Glomerular endothelial cell (primary cell): ENCODE data around the gene RBPMS2. TPM values are rescaled to one million over a fixed set of nuclear protein-coding genes. Genes with fewer than 3 reads are reported as not detected.
"Not testable (repeated sequence)": the region's sequence is repeated elsewhere in the genome, so short reads cannot be mapped to it uniquely, and the experiment has no call there.

ENCODE experiments used
- DNase-seq: peaks from one replicate; pipeline ENCODE4 v3.0.0-alpha.2; 2011; ENCODE audit warnings: low read depth, low spot score; ENCODE audit errors: extremely low read depth
- total RNA-seq: library from RNA; depleted of rRNA; stranded (reverse); fragments of >200 nt; gene quantifications from 2 replicates; pipeline ENCODE4 v1.2.3, GENCODE V29; 2015

Gene RBPMS2
- total RNA-seq, 1 donor from 2014 or later: 2.5 TPM

GRCh38 chr15:64755427-64755940 lies 19.9 kb downstream of the RBPMS2 start:
- DNase-seq: no peak

DNA sequence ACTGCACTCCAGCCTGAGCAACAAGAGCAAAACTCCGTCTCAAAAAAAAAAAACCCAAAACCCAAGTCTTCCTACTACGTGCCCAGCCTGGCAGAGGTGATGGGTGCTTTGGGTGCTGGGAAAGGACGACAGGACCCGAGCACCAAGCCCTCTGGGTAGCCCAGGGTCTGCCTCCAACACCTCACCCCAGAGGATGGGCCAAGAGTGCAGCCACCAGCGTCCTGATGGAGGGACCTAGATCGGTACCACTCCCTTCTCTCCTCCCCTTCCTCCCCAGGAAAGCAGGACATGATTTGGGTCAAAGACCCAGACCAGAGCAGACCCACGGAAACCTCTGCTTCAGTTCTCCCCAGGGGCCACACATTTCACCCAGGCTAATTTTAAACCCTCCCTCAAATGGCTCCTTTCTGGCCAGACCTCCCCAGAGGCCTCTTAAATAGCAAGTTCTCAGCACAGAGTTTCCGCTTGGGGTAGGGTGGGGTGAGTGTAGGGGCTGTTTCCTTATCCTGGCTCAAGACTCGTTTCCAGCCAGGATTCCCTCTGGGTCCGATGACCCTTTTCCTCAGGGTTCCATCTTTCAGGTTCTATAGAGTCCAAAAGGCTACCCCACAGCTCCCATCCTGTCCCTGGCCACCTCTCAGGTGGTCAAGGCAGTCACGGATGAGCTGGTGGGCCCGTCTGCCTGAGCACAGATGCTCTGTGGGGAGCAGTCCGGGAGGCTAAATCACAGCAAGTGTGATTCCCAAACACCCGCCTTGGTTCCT lies 20.5 kb downstream of the RBPMS2 start:
- DNase-seq: no peak

- DNase-seq: no peak
Observed at GRCh38 chr15:64753480-64754185, 21.8 kb downstream of the RBPMS2 start.

- no peak for DNase-seq
Observed at GRCh38 chr15:64751464-64751863, 23.9 kb downstream of the RBPMS2 start.

GRCh38 chr15:64749999-64750657 lies 25.3 kb downstream of the RBPMS2 start:
- DNase-seq: no peak

DNA sequence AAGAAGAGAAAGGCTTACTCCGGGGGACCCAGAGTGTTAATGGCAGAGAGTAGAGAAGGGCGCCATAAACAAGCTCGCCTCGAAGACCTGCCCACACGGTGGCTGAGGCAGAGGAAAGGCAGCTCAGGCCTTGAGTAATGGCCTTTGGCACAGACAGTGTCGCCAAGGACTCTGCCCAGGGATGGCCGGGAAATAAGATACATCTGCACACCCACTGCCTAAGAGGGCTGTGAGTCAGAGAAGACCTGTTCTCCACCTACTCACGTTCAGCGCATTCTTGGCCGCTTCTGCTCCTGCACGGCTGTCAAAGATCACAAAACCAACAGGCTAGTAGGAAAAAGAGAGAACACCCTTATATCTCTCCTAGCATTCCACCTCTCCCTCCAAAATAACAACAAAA lies 26.2 kb downstream of the RBPMS2 start:
- no peak for DNase-seq

GRCh38 chr15:64748251-64748650 lies 27.1 kb downstream of the RBPMS2 start:
- no peak for DNase-seq

DNA sequence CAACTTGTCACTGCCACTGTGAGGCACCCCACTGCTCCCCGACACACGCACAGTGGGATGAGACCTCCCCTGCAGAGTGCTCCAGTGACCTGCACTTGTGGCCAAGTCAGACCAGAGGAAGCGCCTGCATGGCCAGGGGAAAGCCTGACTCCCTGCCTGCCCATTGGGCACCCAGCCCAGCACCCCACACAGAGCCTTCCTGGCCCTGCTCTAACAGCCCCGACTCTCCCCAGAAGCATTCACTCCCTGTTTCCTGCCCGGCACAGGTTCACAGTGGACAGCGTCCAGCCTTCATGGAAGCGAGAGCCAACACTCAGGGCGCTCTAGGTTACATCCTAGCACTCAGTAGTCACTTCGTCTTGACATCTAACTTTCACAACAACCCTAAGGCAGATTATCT lies 27.8 kb downstream of the RBPMS2 start:
- DNase-seq: no peak

DNA sequence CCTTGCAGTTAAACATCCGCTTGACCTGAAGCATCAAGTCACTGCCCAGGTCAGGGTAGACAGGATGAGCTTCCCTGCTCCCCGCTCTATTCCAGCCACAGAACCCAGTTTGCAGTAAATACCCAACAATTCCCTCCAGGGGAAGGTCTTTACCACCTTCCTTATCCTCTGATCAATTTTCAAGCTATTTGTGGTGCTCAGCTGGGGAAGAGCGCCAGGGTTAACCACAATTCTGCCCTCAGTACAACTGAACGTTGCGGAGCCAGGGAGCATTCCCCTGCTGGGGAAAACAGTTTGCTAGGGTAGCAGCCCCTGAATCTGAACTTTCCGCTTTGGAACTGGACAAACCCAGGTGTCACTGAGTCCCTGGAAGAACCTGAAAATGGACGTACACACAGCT lies 28.5 kb downstream of the RBPMS2 start:
- no peak for DNase-seq

DNA sequence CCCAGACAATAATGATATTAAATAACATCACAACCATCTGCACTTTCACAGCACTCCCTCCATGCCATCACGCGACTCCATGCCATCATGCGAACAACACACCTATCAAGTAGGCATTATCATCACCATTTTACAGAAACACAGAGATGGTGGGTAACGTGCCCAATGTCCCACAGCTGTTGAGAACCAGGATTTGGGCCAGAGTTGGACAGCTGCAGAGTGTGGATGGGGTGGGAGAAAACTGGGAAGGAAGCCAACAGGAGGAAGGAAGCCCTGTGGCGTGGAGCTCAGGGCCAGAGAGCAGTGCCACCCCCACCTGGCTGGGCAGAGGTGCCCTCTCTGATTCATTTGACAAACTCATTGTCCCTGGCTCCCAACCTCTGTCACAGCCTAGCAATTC lies 29.0 kb downstream of the RBPMS2 start:
- DNase-seq: no peak

- DNase-seq: no peak
Observed at GRCh38 chr15:64743691-64744090, 31.7 kb downstream of the RBPMS2 start.

- no peak for DNase-seq
Observed at GRCh38 chr15:64742921-64743320, 32.5 kb downstream of the RBPMS2 start.

DNA sequence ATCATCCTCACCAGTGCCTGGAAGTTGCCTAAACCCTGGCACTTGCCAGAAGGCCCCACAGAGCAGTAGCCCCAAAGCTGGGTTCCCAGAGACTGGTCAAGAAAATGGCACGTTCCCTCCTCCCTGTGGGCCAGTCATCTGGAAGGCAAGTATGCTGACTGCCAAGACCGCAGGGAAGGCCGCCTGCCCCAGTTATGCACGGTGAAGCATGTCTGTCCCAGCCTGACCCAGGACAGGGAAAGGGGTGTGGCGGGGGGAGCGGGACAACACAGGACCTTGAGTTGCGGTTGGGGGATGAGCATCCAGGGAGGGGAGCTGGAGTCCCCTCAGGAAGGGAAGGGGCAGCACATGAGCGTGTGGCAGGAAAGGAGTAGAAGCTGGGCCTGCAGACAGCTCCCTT lies 33.0 kb downstream of the RBPMS2 start:
- no peak for DNase-seq

GRCh38 chr15:64741708-64742107 lies 33.7 kb downstream of the RBPMS2 start:
- not testable (repeated sequence) for DNase-seq

DNA sequence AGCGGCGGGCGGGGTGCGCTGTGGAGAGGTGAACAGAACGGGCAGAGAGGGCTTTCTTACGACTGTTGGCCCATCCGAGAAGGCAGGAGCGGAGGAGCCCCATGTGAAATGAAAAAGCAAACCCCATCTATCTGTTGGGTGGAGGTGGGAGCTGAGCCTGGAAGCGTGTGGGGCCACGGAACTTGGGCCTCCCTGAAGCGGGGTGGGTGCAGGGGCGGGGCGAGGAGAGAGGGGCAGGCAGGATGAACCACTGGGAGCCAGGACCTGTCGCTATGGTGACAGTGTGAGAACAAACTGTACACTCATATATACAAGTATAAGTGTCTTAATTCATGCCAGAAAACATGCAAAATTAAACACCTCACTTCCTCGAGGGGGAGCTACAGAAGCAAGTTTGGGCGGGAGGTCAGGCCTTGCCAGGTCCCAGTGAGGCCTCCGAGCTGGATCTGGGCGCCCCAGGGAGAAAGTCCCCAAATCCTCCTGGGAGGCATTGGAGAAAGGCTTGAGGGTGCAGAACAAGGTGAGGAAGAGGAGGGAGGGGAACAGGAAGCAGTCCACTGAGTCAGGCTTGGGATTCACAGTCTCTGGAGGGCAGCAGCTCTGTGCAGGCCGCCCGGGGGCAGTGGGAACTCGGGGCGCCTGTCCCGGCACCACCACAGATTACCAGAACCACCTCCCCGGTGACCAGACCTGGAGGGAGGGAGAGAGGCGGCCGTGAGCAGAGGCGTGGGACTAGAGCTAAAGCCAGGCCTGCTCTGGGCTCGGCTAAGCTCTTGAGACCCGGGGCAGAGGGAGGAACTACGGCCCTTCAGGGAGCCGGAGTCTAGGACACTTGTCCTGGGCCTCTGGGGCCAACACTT lies 34.8 kb downstream of the RBPMS2 start:
- DNase-seq: no peak

- DNase-seq: no peak
Observed at GRCh38 chr15:64739577-64740143, 35.7 kb downstream of the RBPMS2 start.

DNA sequence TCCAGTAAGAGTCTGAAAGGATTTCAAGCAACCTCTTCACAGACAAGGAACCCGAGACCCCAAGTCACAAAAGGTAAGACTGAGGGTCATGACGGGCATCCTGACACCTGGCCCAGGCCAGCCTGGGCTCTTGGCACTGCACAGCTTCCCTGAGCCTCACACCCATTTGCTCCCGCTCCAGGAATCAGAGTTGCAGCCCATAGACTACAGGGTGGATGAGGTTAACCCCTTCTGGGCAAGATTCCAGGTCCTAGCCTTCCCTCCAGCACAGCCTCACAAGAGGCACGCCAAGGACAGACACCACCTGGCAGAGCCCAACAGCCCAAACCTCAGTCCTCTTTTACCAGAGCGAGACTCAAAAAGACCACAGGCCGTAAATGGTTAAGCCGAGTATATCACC lies 36.2 kb downstream of the RBPMS2 start:
- no peak for DNase-seq

DNA sequence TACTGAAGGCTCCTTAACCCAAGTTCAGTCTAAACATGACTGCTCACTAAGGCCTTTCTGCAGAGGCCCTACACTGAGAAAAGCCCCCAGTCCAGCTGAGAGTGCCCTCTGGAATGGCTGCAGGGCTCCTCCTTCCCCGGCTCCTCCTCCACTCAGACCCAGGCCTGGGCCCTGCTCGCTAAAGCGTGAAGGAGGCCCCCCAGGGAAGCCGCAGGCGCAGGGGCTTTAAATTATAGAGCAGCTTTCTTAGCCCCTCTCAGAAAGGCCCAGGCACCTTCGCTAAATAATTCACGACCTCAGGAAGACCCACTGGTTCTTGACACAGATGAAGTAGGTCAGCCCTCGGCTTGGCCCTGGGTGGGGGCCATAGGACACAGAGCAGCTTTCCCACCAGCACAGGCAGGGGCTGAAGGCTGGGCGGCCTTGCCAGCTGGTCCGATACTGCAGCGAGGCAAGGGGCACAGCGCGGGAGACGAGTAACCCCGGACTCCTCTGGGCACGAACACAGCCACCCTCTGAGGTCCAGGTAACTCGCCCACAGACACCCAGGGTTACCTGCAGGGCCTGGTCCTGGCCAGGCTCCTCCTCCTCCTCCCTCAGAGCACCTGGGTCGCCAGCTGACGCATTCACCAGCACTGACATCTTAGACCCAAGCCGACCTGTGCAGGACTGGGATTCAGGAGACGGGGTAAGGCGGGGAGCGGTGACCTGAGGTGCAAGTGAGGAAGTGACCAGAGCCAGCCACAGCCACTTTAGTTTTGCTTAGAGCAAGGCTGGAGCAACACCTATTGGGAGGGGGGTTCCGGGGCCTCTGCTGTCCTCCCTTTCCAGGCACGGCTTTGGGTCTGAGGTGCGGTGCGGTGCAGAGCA lies 36.9 kb downstream of the RBPMS2 start:
- no peak for DNase-seq

DNA sequence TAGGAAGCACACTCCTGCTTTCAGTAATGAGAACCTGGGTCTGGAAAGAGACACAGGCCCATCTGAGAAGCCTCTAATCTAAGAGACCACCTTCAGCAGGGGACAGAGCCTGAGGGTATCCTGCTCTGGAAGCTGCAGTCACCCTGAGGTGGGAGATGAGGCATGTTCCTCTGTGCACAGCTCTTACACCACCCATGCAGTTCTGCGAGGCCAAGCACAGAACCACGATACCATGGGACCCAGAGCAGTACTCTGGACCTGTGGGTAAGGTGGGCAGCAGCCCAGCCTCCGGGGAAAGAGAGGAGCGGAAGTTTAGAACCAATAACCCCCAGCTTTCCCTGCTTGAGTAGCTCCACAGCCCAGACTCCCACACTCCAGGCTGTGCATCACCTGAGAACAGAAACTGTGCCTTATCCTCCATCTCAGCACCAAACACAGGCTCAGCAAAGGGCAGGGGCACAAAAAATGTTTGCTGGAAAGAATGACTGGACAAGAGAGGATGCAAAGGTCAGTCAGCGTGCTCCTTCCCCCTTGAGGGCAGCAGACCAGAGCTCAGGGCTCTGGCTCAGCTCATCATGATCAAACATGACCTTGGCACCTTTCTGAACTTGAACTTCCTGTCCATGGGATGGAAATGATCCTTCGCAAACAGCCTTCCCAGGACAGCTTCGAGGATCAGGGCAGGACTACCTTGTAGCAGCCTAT lies 43.1 kb downstream of the RBPMS2 start:
- DNase-seq: no peak
